GM23338 (cell line): ENCODE results near the gene DMAC2L. TPM values are rescaled to one million over a fixed set of nuclear protein-coding genes. Genes with fewer than 3 reads are reported as not detected.

Experiments used
- ATAC-seq: fragments of 200-7000 bp; cut with Tn5 transposase; 3 replicates; pipeline ENCODE4 v1.9.1; 2020
- DNase-seq: peaks from one replicate; pipeline ENCODE4 v3.0.0-alpha.2; 2015; ENCODE audit warnings: low spot score
- H2AFZ ChIP-seq: fragments of 200-600 bp; sonication (generic); 2 replicates; pipeline ENCODE4 v1.8.0; 2016; ENCODE audit warnings: antibody characterized with exemption, mild to moderate bottlenecking, moderate library complexity
- H3F3A ChIP-seq: fragments of 200-600 bp; sonication (generic); replicated peaks from 2 replicates; pipeline ENCODE4 v1.8.0; 2017; ENCODE audit warnings: antibody characterized with exemption, mixed run types, low read depth
- H3K27ac ChIP-seq: fragments of 200-600 bp; sonication (generic); 2 replicates; pipeline ENCODE4 v1.6.1; 2016; ENCODE audit warnings: low read depth
- H3K27me3 ChIP-seq: fragments of 200-600 bp; sonication (generic); 2 replicates; pipeline ENCODE4 v1.8.0; 2016; ENCODE audit warnings: mild to moderate bottlenecking, mixed run types, moderate library complexity; ENCODE audit not compliant: insufficient read depth
- H3K36me3 ChIP-seq: fragments of 200-600 bp; sonication (generic); 2 replicates; pipeline ENCODE4 v1.8.0; 2016; ENCODE audit warnings: mild to moderate bottlenecking; ENCODE audit not compliant: insufficient read depth
- H3K4me1 ChIP-seq: fragments of 200-600 bp; sonication (generic); 2 replicates; pipeline ENCODE4 v1.8.0; 2016; ENCODE audit warnings: mild to moderate bottlenecking, moderate library complexity; ENCODE audit not compliant: insufficient read depth
- H3K4me2 ChIP-seq: fragments of 200-600 bp; sonication (generic); 2 replicates; pipeline ENCODE4 v1.7.1; 2017; ENCODE audit warnings: mixed run types
- H3K4me3 ChIP-seq: fragments of 200-600 bp; sonication (generic); 2 replicates; pipeline ENCODE4 v1.6.1; 2016; ENCODE audit warnings: mixed run types
- H3K79me2 ChIP-seq: fragments of 200-600 bp; sonication (generic); replicated peaks from 2 replicates; pipeline ENCODE4 v1.8.0; 2017; ENCODE audit warnings: mild to moderate bottlenecking; ENCODE audit not compliant: insufficient read depth
- H3K9me2 ChIP-seq: fragments of 200-600 bp; sonication (generic); 2 replicates; pipeline ENCODE4 v1.8.0; 2017; ENCODE audit not compliant: insufficient read depth
- H4K20me1 ChIP-seq: fragments of 200-600 bp; sonication (generic); replicated peaks from 2 replicates; pipeline ENCODE4 v1.8.0; 2017; ENCODE audit warnings: mild to moderate bottlenecking; ENCODE audit not compliant: insufficient read depth
- H3K27ac Mint-ChIP-seq: 2 replicates; pipeline ENCODE4 v1.8.0; 2020; ENCODE audit warnings: inconsistent platforms, mild to moderate bottlenecking, moderate library complexity, mixed read lengths
- H3K27me3 Mint-ChIP-seq: 3 replicates; pipeline ENCODE4 v1.8.0; 2022; ENCODE audit warnings: low read depth, mild to moderate bottlenecking, moderate library complexity, mixed read lengths, inconsistent platforms; ENCODE audit not compliant: insufficient read depth, poor library complexity
- H3K36me3 Mint-ChIP-seq: 3 replicates; pipeline ENCODE4 v1.8.0; 2021; ENCODE audit warnings: low read depth, mild to moderate bottlenecking, inconsistent platforms, moderate library complexity, mixed read lengths
- H3K4me1 Mint-ChIP-seq: 3 replicates; pipeline ENCODE4 v1.8.0; 2020; ENCODE audit warnings: mild to moderate bottlenecking, inconsistent platforms, mixed read lengths
- H3K4me3 Mint-ChIP-seq: 3 replicates; pipeline ENCODE4 v1.8.0; 2021; ENCODE audit warnings: moderate library complexity, mild to moderate bottlenecking, inconsistent platforms, mixed read lengths
- H3K9me3 Mint-ChIP-seq: 3 replicates; pipeline ENCODE4 v1.8.0; 2020; ENCODE audit warnings: moderate library complexity, mild to moderate bottlenecking, inconsistent platforms, mixed read lengths
- CTCF ChIP-seq, 2 experiments: fragments of 200-600 bp in 1 of 2; sonication (generic) in 1 of 2; conservative IDR thresholded peaks; 2 replicates each; pipeline versions ENCODE4 v1.5.1 to v1.6.1; 2016 to 2017; ENCODE audit warnings: antibody characterized with exemption in 2 of 2, low read depth in 2 of 2, mild to moderate bottlenecking in 2 of 2, moderate library complexity in 1 of 2
- EZH2phosphoT487 ChIP-seq: fragments of 200-600 bp; sonication (generic); IDR thresholded peaks from one replicate; pipeline ENCODE4 v1.8.1; 2018; ENCODE audit warnings: antibody characterized with exemption; ENCODE audit not compliant: unreplicated experiment
- JUNB ChIP-seq: IDR thresholded peaks from one replicate; pipeline ENCODE4 v1.6.1; 2016; ENCODE audit warnings: antibody characterized with exemption; ENCODE audit not compliant: unreplicated experiment
- NANOG ChIP-seq: IDR thresholded peaks from 2 replicates; pipeline ENCODE4 v1.6.1; 2016; ENCODE audit warnings: antibody characterized with exemption, borderline replicate concordance
- POLR2AphosphoS5 ChIP-seq: IDR thresholded peaks from 2 replicates; pipeline ENCODE4 v1.6.1; 2016; ENCODE audit warnings: antibody characterized with exemption, low read depth
- STAT1 ChIP-seq: IDR thresholded peaks from one replicate; pipeline ENCODE4 v1.6.1; 2016; ENCODE audit warnings: antibody characterized with exemption; ENCODE audit not compliant: unreplicated experiment
- ZNF114 ChIP-seq: fragments of 250-450 bp; sonication (Bioruptor Pico); IDR thresholded peaks from 2 replicates; pipeline ENCODE4 v1.5.0; 2020; ENCODE audit warnings: mild to moderate bottlenecking, moderate library complexity
- ZNF331 ChIP-seq: fragments of 250-450 bp; sonication (Bioruptor Pico); IDR thresholded peaks from 2 replicates; pipeline ENCODE4 v1.5.0; 2020; ENCODE audit warnings: low read depth, mild to moderate bottlenecking, moderate library complexity
- polyA plus RNA-seq: library from polyadenylated mRNA; unstranded; fragments of >200 nt; fragmentation: Nextera tagmentation; extraction: Ambion mirVana; gene quantifications from 2 replicates; pipeline ENCODE4 v1.2.1, GENCODE V29; 2016
- total RNA-seq: library from RNA; depleted of rRNA; stranded (reverse); fragments of >200 nt; shearing (Covaris generic); gene quantifications from 2 replicates; pipeline ENCODE4 v1.2.3, GENCODE V29; 2014
- TF ChIP-seq, protein P1 (sequence below): fragments of 250-450 bp; sonication (Bioruptor Pico); IDR thresholded peaks from 2 replicates; pipeline ENCODE4 v1.5.0; 2020; ENCODE audit warnings: mild to moderate bottlenecking, moderate library complexity

The DMAC2L gene
- total and polyA plus RNA-seq, 2 experiments from 2014 or later, result 22.5 to 33.8 TPM

DNA sequence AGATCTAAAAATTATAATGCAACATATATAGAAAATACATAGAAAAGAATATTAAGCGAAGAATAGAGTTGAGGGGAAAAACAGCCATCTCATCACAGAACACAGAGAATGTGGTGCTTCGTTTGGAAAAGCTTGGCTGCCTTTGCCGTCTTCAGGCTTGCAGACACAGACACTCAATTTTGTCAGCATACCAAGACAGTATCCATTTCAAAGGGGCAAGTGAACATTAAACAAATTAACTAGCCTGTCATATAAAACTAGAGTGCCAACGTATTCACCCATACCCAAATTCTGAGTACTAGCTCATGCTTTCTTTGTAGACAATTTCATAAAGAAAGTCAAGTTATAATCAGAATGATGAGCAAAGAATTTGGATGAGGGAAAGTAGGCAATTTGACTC lies 40.5 kb downstream of the DMAC2L start (continued):
- TF ChIP-seq, protein P1, sequence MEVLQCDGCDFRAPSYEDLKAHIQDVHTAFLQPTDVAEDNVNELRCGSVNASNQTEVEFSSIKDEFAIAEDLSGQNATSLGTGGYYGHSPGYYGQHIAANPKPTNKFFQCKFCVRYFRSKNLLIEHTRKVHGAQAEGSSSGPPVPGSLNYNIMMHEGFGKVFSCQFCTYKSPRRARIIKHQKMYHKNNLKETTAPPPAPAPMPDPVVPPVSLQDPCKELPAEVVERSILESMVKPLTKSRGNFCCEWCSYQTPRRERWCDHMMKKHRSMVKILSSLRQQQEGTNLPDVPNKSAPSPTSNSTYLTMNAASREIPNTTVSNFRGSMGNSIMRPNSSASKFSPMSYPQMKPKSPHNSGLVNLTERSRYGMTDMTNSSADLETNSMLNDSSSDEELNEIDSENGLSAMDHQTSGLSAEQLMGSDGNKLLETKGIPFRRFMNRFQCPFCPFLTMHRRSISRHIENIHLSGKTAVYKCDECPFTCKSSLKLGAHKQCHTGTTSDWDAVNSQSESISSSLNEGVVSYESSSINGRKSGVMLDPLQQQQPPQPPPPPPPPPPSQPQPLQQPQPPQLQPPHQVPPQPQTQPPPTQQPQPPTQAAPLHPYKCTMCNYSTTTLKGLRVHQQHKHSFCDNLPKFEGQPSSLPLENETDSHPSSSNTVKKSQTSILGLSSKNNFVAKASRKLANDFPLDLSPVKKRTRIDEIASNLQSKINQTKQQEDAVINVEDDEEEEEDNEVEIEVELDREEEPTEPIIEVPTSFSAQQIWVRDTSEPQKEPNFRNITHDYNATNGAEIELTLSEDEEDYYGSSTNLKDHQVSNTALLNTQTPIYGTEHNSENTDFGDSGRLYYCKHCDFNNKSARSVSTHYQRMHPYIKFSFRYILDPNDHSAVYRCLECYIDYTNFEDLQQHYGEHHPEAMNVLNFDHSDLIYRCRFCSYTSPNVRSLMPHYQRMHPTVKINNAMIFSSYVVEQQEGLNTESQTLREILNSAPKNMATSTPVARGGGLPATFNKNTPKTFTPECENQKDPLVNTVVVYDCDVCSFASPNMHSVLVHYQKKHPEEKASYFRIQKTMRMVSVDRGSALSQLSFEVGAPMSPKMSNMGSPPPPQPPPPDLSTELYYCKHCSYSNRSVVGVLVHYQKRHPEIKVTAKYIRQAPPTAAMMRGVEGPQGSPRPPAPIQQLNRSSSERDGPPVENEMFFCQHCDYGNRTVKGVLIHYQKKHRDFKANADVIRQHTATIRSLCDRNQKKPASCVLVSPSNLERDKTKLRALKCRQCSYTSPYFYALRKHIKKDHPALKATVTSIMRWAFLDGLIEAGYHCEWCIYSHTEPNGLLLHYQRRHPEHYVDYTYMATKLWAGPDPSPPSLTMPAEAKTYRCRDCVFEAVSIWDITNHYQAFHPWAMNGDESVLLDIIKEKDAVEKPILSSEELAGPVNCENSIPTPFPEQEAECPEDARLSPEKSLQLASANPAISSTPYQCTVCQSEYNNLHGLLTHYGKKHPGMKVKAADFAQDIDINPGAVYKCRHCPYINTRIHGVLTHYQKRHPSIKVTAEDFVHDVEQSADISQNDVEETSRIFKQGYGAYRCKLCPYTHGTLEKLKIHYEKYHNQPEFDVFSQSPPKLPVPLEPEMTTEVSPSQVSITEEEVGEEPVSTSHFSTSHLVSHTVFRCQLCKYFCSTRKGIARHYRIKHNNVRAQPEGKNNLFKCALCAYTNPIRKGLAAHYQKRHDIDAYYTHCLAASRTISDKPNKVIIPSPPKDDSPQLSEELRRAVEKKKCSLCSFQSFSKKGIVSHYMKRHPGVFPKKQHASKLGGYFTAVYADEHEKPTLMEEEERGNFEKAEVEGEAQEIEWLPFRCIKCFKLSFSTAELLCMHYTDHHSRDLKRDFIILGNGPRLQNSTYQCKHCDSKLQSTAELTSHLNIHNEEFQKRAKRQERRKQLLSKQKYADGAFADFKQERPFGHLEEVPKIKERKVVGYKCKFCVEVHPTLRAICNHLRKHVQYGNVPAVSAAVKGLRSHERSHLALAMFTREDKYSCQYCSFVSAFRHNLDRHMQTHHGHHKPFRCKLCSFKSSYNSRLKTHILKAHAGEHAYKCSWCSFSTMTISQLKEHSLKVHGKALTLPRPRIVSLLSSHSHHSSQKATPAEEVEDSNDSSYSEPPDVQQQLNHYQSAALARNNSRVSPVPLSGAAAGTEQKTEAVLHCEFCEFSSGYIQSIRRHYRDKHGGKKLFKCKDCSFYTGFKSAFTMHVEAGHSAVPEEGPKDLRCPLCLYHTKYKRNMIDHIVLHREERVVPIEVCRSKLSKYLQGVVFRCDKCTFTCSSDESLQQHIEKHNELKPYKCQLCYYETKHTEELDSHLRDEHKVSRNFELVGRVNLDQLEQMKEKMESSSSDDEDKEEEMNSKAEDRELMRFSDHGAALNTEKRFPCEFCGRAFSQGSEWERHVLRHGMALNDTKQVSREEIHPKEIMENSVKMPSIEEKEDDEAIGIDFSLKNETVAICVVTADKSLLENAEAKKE (CRISPR knock-in tag), result no peak
- TF ChIP-seq ZNF331 (no peak), JUNB (no peak)

- Histone ChIP-seq H2AFZ (no peak overlapping the region; the same call in 1 of the 2 replicates), H3K4me1 (no peaks in the 10 kb centered on the region), H3K27me3 (no peaks in the 10 kb centered on the region), H3K4me3 (no peak overlapping the region), H3K27ac (no peak overlapping the region), H3F3A (no peaks in the 10 kb centered on the region), H4K20me1 (no peaks in the 10 kb centered on the region), H3K36me3 (no peaks in the 10 kb centered on the region), H3K9me2 (no peaks in the 10 kb centered on the region), H3K79me2 (no peaks in the 10 kb centered on the region), H3K4me2 (no peak overlapping the region)
- Mint-ChIP-seq H3K4me3 (no peak overlapping the region), H3K36me3 (no peaks in the 10 kb centered on the region), H3K4me1 (no peaks in the 10 kb centered on the region; the same call in 2 of the 3 replicates), H3K27me3 (no peaks in the 10 kb centered on the region), H3K9me3 (no peaks in the 10 kb centered on the region), H3K27ac (no peak overlapping the region)
- ATAC-seq (no peak), DNase-seq (no peak)
- TF ChIP-seq NANOG (no peak), STAT1 (no peak), CTCF (conservative IDR thresholded peaks at IDR 0.05; ENCODE audit: low read depth in 2 of 2) (no peak), JUNB (no peak), ZNF114 (CRISPR knock-in tag) (no peak), ZNF331 (no peak), EZH2phosphoT487 (no peak), POLR2AphosphoS5 (no peak)
- TF ChIP-seq, protein P1 (CRISPR knock-in tag), result no peak
These were observed 41.0 kb downstream of the DMAC2L start for GRCh38 chr14:50353126-50353525.
